Left ventricle myocardium inferior (tissue), 1 donor: ENCODE measurements around the gene MAP3K5. TPM values are rescaled to one million over a fixed set of nuclear protein-coding genes. Genes with fewer than 3 reads are reported as not detected.

Source experiments
- DNase-seq: peaks from one replicate; pipeline ENCODE4 v3.0.0-alpha.2; 2020
- H3K27ac ChIP-seq: fragments of 200-600 bp; replicated peaks from 2 replicates; pipeline ENCODE4 v1.8.0; 2021
- H3K27me3 ChIP-seq: fragments of 200-600 bp; 2 replicates; pipeline ENCODE4 v1.8.0; 2021; ENCODE audit warnings: low read depth
- H3K36me3 ChIP-seq: fragments of 200-600 bp; 2 replicates; pipeline ENCODE4 v1.8.0; 2021
- H3K4me1 ChIP-seq: fragments of 200-600 bp; 2 replicates; pipeline ENCODE4 v1.8.0; 2021
- H3K4me3 ChIP-seq: fragments of 200-600 bp; 2 replicates; pipeline ENCODE4 v1.8.0; 2021; ENCODE audit warnings: mild to moderate bottlenecking, moderate library complexity
- H3K9me3 ChIP-seq: fragments of 200-600 bp; replicated peaks from 2 replicates; pipeline ENCODE4 v1.8.0; 2021
- CTCF ChIP-seq: fragments of 200-600 bp; IDR thresholded peaks from 2 replicates; pipeline ENCODE4 v1.8.0; 2021; ENCODE audit warnings: antibody characterized with exemption, mild to moderate bottlenecking, borderline replicate concordance
- intact Hi-C: fragments of 100-400 bp; cut with micrococcal nuclease; formaldehyde crosslinking; loops from one replicate; pipeline ENCODE4 v1.11.0; 2022
- total RNA-seq: library from RNA; stranded (reverse); fragmentation: NEBNext Ultra II Directional; extraction: Animal tissue kit (Norgen Biotek cat#: 25700); gene quantifications from one replicate; pipeline ENCODE4 v1.2.1, GENCODE V29; 2021
- donor health status: DM: no; HTN: yes; CAD: no; lungs with severe emphysema.

Gene MAP3K5
- total RNA-seq, 1 donor from 2014 or later: 44.1 TPM

- no peak for TF ChIP-seq CTCF
- no peak overlapping the region for H3K27ac ChIP-seq
- no peaks in the 10 kb centered on the region for H3K9me3 ChIP-seq
- H3K4me1 ChIP-seq: peaks cover 6% of the 10 kb centered on the region
- no peak overlapping the region for H3K4me3 ChIP-seq
- intact Hi-C loops: no loop called here
- H3K36me3 ChIP-seq: no peaks in the 10 kb centered on the region
- no peaks in the 10 kb centered on the region for H3K27me3 ChIP-seq
- no peak for DNase-seq
Observed at GRCh38 chr6:136508725-136509392, 283.4 kb downstream of the MAP3K5 start.

Other genes starting within 250 kb of the MAP3K5 start
- gene MAP7, start 242.1 kb downstream of the MAP3K5 start, total RNA-seq: 3.1 TPM
- gene PEX7, start 30.1 kb upstream of the MAP3K5 start, total RNA-seq: 14.8 TPM
- 0.08 TPM for gene SLC35D3, start 129.8 kb upstream of the MAP3K5 start, total RNA-seq